Psoas muscle (tissue), 8 donors: Measurements from ENCODE around the gene RSPO4. TPM values are rescaled to one million over a fixed set of nuclear protein-coding genes. Genes with fewer than 3 reads are reported as not detected.

Experiments
- ATAC-seq, 4 donors: fragments of 200-7000 bp; cut with Tn5 transposase; one replicate each; pipeline ENCODE4 v1.9.1; 2020; ENCODE audit warnings: moderate library complexity in 3 of 4, mild to moderate bottlenecking in 2 of 4
- DNase-seq, 2 donors: peaks; one replicate each; pipeline ENCODE4 v3.0.0-alpha.2; 2020
- H3K27ac ChIP-seq: fragments of 200-600 bp; one replicate; pipeline ENCODE4 v1.8.0; 2022
- H3K27me3 ChIP-seq, 3 donors: fragments of 200-600 bp in 1 of 3; one replicate each; pipeline versions ENCODE4 v1.6.1 to v1.8.0; 2013 to 2022; ENCODE audit warnings: low read length in 2 of 3, mild to moderate bottlenecking in 2 of 3, moderate library complexity in 1 of 3; ENCODE audit not compliant: insufficient read depth in 3 of 3
- H3K36me3 ChIP-seq, 2 donors: fragments of 200-600 bp in 1 of 2; one replicate each; pipeline versions ENCODE4 v1.6.1 to v1.8.0; 2013 to 2022; ENCODE audit warnings: low read depth in 1 of 2, mild to moderate bottlenecking in 1 of 2, moderate library complexity in 1 of 2; ENCODE audit not compliant: insufficient read depth in 1 of 2
- H3K4me1 ChIP-seq: fragments of 200-600 bp; one replicate; pipeline ENCODE4 v1.8.0; 2022
- H3K4me3 ChIP-seq: fragments of 200-600 bp; one replicate; pipeline ENCODE4 v1.8.0; 2022; ENCODE audit warnings: mild to moderate bottlenecking
- H3K9me3 ChIP-seq: fragments of 200-600 bp; one replicate; pipeline ENCODE4 v1.8.0; 2022
- CTCF ChIP-seq: fragments of 200-600 bp; IDR thresholded peaks from one replicate; pipeline ENCODE4 v1.8.0; 2022; ENCODE audit warnings: antibody characterized with exemption
- WGBS, 3 donors: extraction: QIAGEN DNeasy Blood & Tissue Kit; methylation state at CpG; one replicate each; pipeline versions ENCODE4 v1.1.6 to v1.1.7; 2013; 5-methylcytosine and 5-hydroxymethylcytosine counted together
- intact Hi-C, 2 donors: fragments of 100-400 bp; cut with DNase I; formaldehyde crosslinking; loops; one replicate each; pipeline versions ENCODE4 v1.11.0 to v1.14.2; 2022
- polyA plus RNA-seq, 3 donors: library from polyadenylated mRNA; stranded (reverse); fragments of 200-250 nt; gene quantifications; one replicate each; pipeline ENCODE4 v1.2.3, GENCODE V29; 2013
- total RNA-seq, 4 donors: library from RNA; stranded (reverse); fragmentation: NEBNext Ultra II Directional in 2 of 4; extraction: Animal tissue kit (Norgen Biotek cat#: 25700) in 2 of 4; gene quantifications; one replicate each; pipeline versions ENCODE4 v1.2.1 to v1.2.4, GENCODE V29; 2021 to 2023
- donor health status: healthy with polysubstance abuse.
- donor health status: DM: no; HTN: no; CAD: no; lungs with moderate emphysema.
- donor health status: Bipolar disorder and iron deficiency.
- donor health status: healthy.
- donor health status: DM: yes; HTN: yes; CAD: no.
- donor health status: DM: no; HTN: no; CAD: no.
- donor health status: DM: no; HTN: no; CAD: no.
- donor health status: DM: yes; HTN: yes; CAD: no.

RSPO4 gene
- total and polyA plus RNA-seq, 7 donors, result 0.01 to 0.13 (median 0.03) TPM; not detected in 4

GRCh38 chr20:1038205-1038604 lies 36.1 kb upstream of the RSPO4 start:
- ATAC-seq, result no peak
- Histone ChIP-seq H3K4me3 (no peak overlapping the region), H3K36me3 (no peaks in the 10 kb centered on the region), H3K27me3 (no peaks in the 10 kb centered on the region), H3K4me1 (no peaks in the 10 kb centered on the region), H3K27ac (no peak overlapping the region), H3K9me3 (no peaks in the 10 kb centered on the region)
- WGBS, 3 donors, result 49 to 60% (median 53%) methylated on average over 2 of the region's 2 CpGs
- no peak for DNase-seq
- no peak for TF ChIP-seq CTCF
- intact Hi-C loops, result no loop called here

GRCh38 chr20:1037039-1037438 lies 34.9 kb upstream of the RSPO4 start:
- no peak for ATAC-seq
- no peak for DNase-seq
- Histone ChIP-seq H3K9me3 (no peaks in the 10 kb centered on the region), H3K4me3 (no peak overlapping the region), H3K27ac (no peak overlapping the region), H3K36me3 (no peaks in the 10 kb centered on the region), H3K27me3 (no peaks in the 10 kb centered on the region), H3K4me1 (no peaks in the 10 kb centered on the region)
- 54 to 70% (median 54%) methylated on average over 2 of the region's 2 CpGs for WGBS, 3 donors
- no peak for TF ChIP-seq CTCF
- intact Hi-C loops, result no loop called here

- H3K27ac ChIP-seq, result no peak overlapping the region
- H3K27me3 ChIP-seq, result no peaks in the 10 kb centered on the region
- H3K4me3 ChIP-seq, result no peak overlapping the region
- H3K36me3 ChIP-seq, result no peaks in the 10 kb centered on the region
- DNase-seq (no peak), ATAC-seq (no peak)
- TF ChIP-seq CTCF, result no peak
- H3K9me3 ChIP-seq, result no peaks in the 10 kb centered on the region
- intact Hi-C loops, result no loop called here
- H3K4me1 ChIP-seq, result no peaks in the 10 kb centered on the region
- WGBS, 3 donors, result 58 to 71% (median 63%) methylated on average over 3 of the region's 3 CpGs
Observed at GRCh38 chr20:1035466-1035865, 33.4 kb upstream of the RSPO4 start.

- no peaks in the 10 kb centered on the region for H3K4me1 ChIP-seq
Observed at GRCh38 chr20:1034415-1034789, 32.3 kb upstream of the RSPO4 start.

More at GRCh38 chr20:1034415-1034789, 32.3 kb upstream of the RSPO4 start:
- no peak for TF ChIP-seq CTCF
- ATAC-seq (no peak), DNase-seq (no peak)
- H3K27me3 ChIP-seq, result no peaks in the 10 kb centered on the region
- 51 to 61% (median 54%) methylated on average over 4 of the region's 4 CpGs for whole genome bisulfite sequencing, 3 donors
- no peak overlapping the region for H3K4me3 ChIP-seq
- intact Hi-C loops, result no loop called here
- no peaks in the 10 kb centered on the region for H3K9me3 ChIP-seq
- H3K27ac ChIP-seq, result no peak overlapping the region
- H3K36me3 ChIP-seq, result no peaks in the 10 kb centered on the region
